Right lobe of liver (tissue), 5 donors: ENCODE measurements around the gene RCOR1. TPM values are rescaled to one million over a fixed set of nuclear protein-coding genes. Genes with fewer than 3 reads are reported as not detected.

Experiments
- small RNA-seq, 2 experiments: library from RNA; depleted of rRNA; stranded (forward); fragments of <200 nt; gene quantifications; one replicate each; pipeline ENCODE3, GENCODE V24; 2016
- total RNA-seq, 6 experiments: library from RNA; depleted of rRNA in 2 of 6; stranded (reverse); fragments of >200 nt in 2 of 6; fragmentation: NEBNext Ultra II Directional in 3 of 6; extraction: Animal tissue kit (Norgen Biotek cat#: 25700) in 3 of 6; gene quantifications; one replicate each; pipeline versions ENCODE4 v1.1.0 to v1.2.4, GENCODE V29; 2016 to 2023
- donor health status: DM: no; HTN: no; CAD: no.
- donor health status: DM: no; HTN: no; CAD: no.
- donor health status: DM: no; HTN: yes; CAD: no.
- donor health status: DM: no; HTN: yes; CAD: no.

RCOR1 gene
- total RNA-seq, 6 experiments from 2014 or later: 7.5 to 14.1 (median 8.7) TPM

Small RNA genes within 50 kb of the gene (small RNA-seq; reads per million reads assigned to genes)
- gene RF00019 (0 reads per million in 2 experiments), gene RN7SL546P (0 reads per million in 2 experiments)

Other genes with a start within 250 kb of the RCOR1 start
- 10 to 100 TPM; 15.2 to 32.3 (median 21.0) TPM for gene CINP, start 229.8 kb upstream of the RCOR1 start, total RNA-seq
- 10 to 100 TPM in 2 of 6 experiments, 1 to 10 TPM in 4; 5.5 to 10.5 (median 9.4) TPM for gene TECPR2, start 229.7 kb upstream of the RCOR1 start, total RNA-seq
- gene ANKRD9, start 82.9 kb upstream of the RCOR1 start, total RNA-seq: 10 to 100 TPM in 2 of 6 experiments, 1 to 10 TPM in 4; 7.5 to 33.8 (median 8.9) TPM
- 10 to 100 TPM in 1 of 6 experiments, 1 to 10 TPM in 5; 5.6 to 10.5 (median 8.3) TPM for gene TRAF3, start 184.8 kb downstream of the RCOR1 start, total RNA-seq